ENCODE results near the gene GRB10. TPM values are rescaled to one million over a fixed set of nuclear protein-coding genes. Genes with fewer than 3 reads are reported as not detected.

GRB10 gene
- total RNA-seq, 4 donors from 2014 or later = 32.1 to 50.3 (median 38.1) TPM

DNA sequence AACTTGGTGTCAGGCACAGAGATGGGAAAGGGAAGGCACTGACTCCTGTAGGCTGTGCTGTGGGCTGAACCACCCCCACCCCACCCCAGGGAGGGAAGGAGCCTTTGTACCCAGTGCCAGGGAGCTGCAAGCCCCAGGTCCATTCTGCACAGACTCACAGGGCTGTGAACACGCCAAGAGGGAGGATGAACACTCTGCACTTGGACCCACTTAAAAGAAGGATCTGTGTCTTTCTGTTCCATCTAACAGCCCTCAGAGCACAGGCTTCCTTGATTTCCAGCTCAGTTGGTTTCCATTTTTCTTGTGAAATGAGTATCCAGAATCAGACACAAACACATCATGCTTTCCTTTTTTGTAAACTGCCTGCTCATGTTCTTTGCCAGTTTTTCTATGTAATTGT, 84.9 kb downstream of the GRB10 start:
- H3K9me3 ChIP-seq = no peaks in the 10 kb centered on the region
- no peak for DNase-seq
- no peaks in the 10 kb centered on the region for H3K27me3 ChIP-seq
- peaks cover 0 to 18% (median 1%) of the 10 kb centered on the region in 4 donors for H3K4me1 ChIP-seq
- TF ChIP-seq, protein P1, sequence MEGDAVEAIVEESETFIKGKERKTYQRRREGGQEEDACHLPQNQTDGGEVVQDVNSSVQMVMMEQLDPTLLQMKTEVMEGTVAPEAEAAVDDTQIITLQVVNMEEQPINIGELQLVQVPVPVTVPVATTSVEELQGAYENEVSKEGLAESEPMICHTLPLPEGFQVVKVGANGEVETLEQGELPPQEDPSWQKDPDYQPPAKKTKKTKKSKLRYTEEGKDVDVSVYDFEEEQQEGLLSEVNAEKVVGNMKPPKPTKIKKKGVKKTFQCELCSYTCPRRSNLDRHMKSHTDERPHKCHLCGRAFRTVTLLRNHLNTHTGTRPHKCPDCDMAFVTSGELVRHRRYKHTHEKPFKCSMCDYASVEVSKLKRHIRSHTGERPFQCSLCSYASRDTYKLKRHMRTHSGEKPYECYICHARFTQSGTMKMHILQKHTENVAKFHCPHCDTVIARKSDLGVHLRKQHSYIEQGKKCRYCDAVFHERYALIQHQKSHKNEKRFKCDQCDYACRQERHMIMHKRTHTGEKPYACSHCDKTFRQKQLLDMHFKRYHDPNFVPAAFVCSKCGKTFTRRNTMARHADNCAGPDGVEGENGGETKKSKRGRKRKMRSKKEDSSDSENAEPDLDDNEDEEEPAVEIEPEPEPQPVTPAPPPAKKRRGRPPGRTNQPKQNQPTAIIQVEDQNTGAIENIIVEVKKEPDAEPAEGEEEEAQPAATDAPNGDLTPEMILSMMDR (IDR thresholded peaks at IDR 0.05) = no peak
- no peak overlapping the region for H3K4me3 ChIP-seq
- peaks cover 0 to 4% (median 0%) of the 10 kb centered on the region in 3 donors for H3K36me3 ChIP-seq
- H3K27ac ChIP-seq = peak overlapping the region in 1 of 4 donors; percentile 4

DNA sequence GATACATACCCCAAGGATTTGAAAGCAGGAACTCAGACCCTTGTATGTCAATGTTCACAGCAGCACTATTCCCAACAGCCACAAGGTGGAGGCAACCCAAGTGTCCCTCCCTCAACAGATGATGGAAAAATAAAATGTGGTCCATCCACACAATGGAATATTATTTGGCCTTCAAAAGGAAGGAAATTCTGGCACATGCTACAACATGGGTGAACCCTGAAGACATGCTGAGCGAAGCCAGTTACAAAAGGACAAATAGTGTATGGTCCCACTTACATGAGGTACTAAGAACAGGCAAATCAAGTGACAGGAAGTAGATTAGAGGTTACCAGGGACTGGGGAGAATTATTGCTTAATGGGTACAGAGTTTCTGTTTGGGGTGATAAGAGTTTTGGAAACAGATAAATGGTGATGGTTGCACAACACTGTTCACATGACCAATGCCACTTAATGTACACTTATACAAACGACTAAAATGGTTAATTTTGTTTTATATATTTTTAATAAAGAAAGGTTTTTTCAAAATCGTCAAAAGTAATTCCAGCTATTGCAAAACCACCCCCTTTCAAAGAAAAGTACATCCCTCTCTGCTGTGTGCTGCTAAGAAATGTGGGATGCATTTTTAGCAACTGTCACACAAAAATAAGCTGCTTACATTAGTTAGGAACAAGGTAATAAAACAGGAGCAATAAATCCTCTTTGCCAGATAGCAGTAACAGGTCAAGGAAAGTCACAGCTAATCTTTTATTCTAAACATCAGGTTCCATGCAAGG, 85.7 kb downstream of the GRB10 start:
- no peak overlapping the region for H3K27ac ChIP-seq
- no peaks in the 10 kb centered on the region for H3K9me3 ChIP-seq
- DNase-seq = no peak

GRCh38 chr7:50695026-50695425, 87.7 kb downstream of the GRB10 start:
- TF ChIP-seq, protein P1 (IDR thresholded peaks at IDR 0.05) = no peak
- no peak for TF ChIP-seq POLR2A (IDR thresholded peaks at IDR 0.05)
- H3K36me3 ChIP-seq = no peaks in the 10 kb centered on the region
- peaks cover 0 to 18% (median 1%) of the 10 kb centered on the region in 4 donors for H3K4me1 ChIP-seq
- DNase-seq = no peak
- H3K27me3 ChIP-seq = no peaks in the 10 kb centered on the region
- no peaks in the 10 kb centered on the region for H3K9me3 ChIP-seq
- H3K4me3 ChIP-seq = no peak overlapping the region
- no peak overlapping the region for H3K27ac ChIP-seq

More for the DNA sequence above, 85.7 kb downstream of the GRB10 start:
- Histone ChIP-seq H3K4me3 (no peak overlapping the region), H3K4me1 (peaks cover 0 to 18% (median 1%) of the 10 kb centered on the region in 4 donors), H3K36me3 (peaks cover 0 to 4% (median 0%) of the 10 kb centered on the region in 3 donors), H3K27me3 (no peaks in the 10 kb centered on the region)
- TF ChIP-seq POLR2A (IDR thresholded peaks at IDR 0.05) = no peak
- TF ChIP-seq, protein P1 (IDR thresholded peaks at IDR 0.05) = peak in 4 of 6 experiments; percentile 22 to 60 (median 58)

- no peak overlapping the region for H3K27ac ChIP-seq
Observed at GRCh38 chr7:50693455-50694130, 89.1 kb downstream of the GRB10 start.

GRCh38 chr7:50690541-50691011, 92.1 kb downstream of the GRB10 start:
- TF ChIP-seq, protein P1 (IDR thresholded peaks at IDR 0.05) = no peak
- no peak for TF ChIP-seq POLR2A (IDR thresholded peaks at IDR 0.05)
- Histone ChIP-seq H3K27ac (no peak overlapping the region), H3K36me3 (no peaks in the 10 kb centered on the region), H3K9me3 (no peaks in the 10 kb centered on the region), H3K4me3 (no peak overlapping the region), H3K27me3 (no peaks in the 10 kb centered on the region), H3K4me1 (peaks cover 0 to 5% (median 0%) of the 10 kb centered on the region in 4 donors)
- DNase-seq = no peak

More at GRCh38 chr7:50693455-50694130, 89.1 kb downstream of the GRB10 start:
- Histone ChIP-seq H3K9me3 (no peaks in the 10 kb centered on the region), H3K4me3 (no peak overlapping the region), H3K4me1 (peaks cover 0 to 17% (median 1%) of the 10 kb centered on the region in 4 donors), H3K27me3 (no peaks in the 10 kb centered on the region), H3K36me3 (no peaks in the 10 kb centered on the region)
- TF ChIP-seq, protein P1 (IDR thresholded peaks at IDR 0.05) = no peak
- no peak for TF ChIP-seq POLR2A (IDR thresholded peaks at IDR 0.05)
- DNase-seq = no peak

Data from Peyer's patch (tissue), 4 donors.